ENCODE measurements around the gene TTC21B. TPM values are rescaled to one million over a fixed set of nuclear protein-coding genes. Genes with fewer than 3 reads are reported as not detected.

TTC21B gene
- total and polyA plus RNA-seq, 2 of the 8 experiments (the other 6 are each of a cell fraction or from before 2014, with no cell fraction given), result 6.9 to 20.8 TPM

DNA sequence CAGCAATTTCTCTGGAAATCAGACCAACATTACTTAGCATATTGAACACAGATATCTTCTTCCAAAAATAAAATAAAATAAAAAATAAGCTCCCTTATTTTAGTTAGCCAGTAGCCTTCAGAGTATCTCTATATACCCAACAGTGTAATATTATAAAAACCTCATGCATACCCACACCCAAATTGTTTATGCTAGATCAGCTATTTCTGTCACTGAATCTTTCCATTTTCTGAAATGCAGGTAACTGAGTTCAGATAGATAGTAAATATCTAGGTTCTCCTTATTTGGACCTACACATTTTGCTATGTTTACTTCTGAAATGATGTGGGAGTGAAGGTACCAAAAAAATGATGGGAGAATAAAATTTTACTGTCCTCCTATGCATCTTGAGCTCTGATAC, 39.9 kb downstream of the TTC21B start:
- POLR2A ChIA-PET (ENCODE audit: partially characterized antibody), result interaction anchor here (1.5 kb wide), 1 partner anchor 9 kb away, joined by 3 read pairs; no protein-coding TSS in a partner anchor

More for the DNA sequence above, 39.9 kb downstream of the TTC21B start:
- H3K4me3 ChIP-seq (ENCODE audit: extremely low read depth in 1 of 4, insufficient read depth in 2 of 4, low read depth in 3 of 4, low read length in 4 of 4), result no peak overlapping the region
- no peak overlapping the region for H3K9ac ChIP-seq (replicated peaks in 1 of 4; ENCODE audit: extremely low read depth in 1 of 4, low read depth in 3 of 4, low read length in 3 of 4)
- H4K5ac ChIP-seq (ENCODE audit: insufficient read length, low read depth, low read length), result no peak overlapping the region
- H3K79me2 ChIP-seq (ENCODE audit: control insufficient read depth in 1 of 2, insufficient read depth in 2 of 2, low read length in 2 of 2), result no peaks in the 10 kb centered on the region
- no peak overlapping the region for H2BK120ac ChIP-seq (replicated peaks; ENCODE audit: low read depth, low read length)
- no peak overlapping the region for H4K8ac ChIP-seq (ENCODE audit: extremely low read depth, insufficient read depth, low read length)
- H3K9me3 ChIP-seq (ENCODE audit: insufficient read depth in 2 of 2, low read depth in 1 of 2, low read length in 1 of 2), result no peaks in the 10 kb centered on the region
- H3K56ac ChIP-seq (replicated peaks; ENCODE audit: insufficient read length, low read depth, low read length), result no peak overlapping the region
- H3K27me3 ChIP-seq (replicated peaks in 1 of 4; ENCODE audit: control insufficient read depth in 3 of 4, extremely low read depth in 1 of 4, insufficient read depth in 3 of 4, low read length in 3 of 4), result no peaks in the 10 kb centered on the region
- no peak overlapping the region for H3K18ac ChIP-seq (ENCODE audit: extremely low read depth, low read length)
- H4K91ac ChIP-seq (replicated peaks; ENCODE audit: insufficient read length, low read length), result no peak overlapping the region
- no peak overlapping the region for H3K14ac ChIP-seq (ENCODE audit: insufficient read length)
- H2AK5ac ChIP-seq (ENCODE audit: low read depth, low read length), result no peak overlapping the region
- no peak overlapping the region for H3K4ac ChIP-seq (replicated peaks; ENCODE audit: insufficient read length, low read depth, low read length)
- H3K79me1 ChIP-seq (ENCODE audit: low read depth, low read length), result no peaks in the 10 kb centered on the region
- no peak overlapping the region for H3K27ac ChIP-seq (ENCODE audit: low read depth, low read length)
- H4K20me1 ChIP-seq (replicated peaks in 1 of 2; ENCODE audit: control insufficient read depth in 1 of 2, insufficient read depth in 2 of 2, low read length in 2 of 2), result no peaks in the 10 kb centered on the region
- FAIRE-seq (no peak), DNase-seq (ENCODE audit: low read depth in 1 of 2, low spot score in 2 of 2) (no peak)
- H3K4me1 ChIP-seq (replicated peaks in 1 of 4; ENCODE audit: control insufficient read depth in 3 of 4, insufficient read depth in 4 of 4, low read length in 3 of 4), result no peaks in the 10 kb centered on the region
- no peak overlapping the region for H2BK5ac ChIP-seq (ENCODE audit: low read depth, low read length)
- TF ChIP-seq TBP (IDR thresholded peaks at IDR 0.05; ENCODE audit: low read depth, low read length) (no peak), POU5F1 (IDR thresholded peaks at IDR 0.05; ENCODE audit: low read depth, low read length) (no peak), CBX5 (IDR thresholded peaks at IDR 0.05; ENCODE audit: low read depth, low read length) (no peak), SIRT6 (IDR thresholded peaks at IDR 0.05; ENCODE audit: low read length) (no peak), NRF1 (IDR thresholded peaks at IDR 0.05; ENCODE audit: low read depth, low read length) (no peak), HDAC2 (IDR thresholded peaks at IDR 0.05; ENCODE audit: borderline replicate concordance in 1 of 2, low read depth in 2 of 2, low read length in 2 of 2) (no peak), NANOG (IDR thresholded peaks at IDR 0.05; ENCODE audit: insufficient read depth, low read depth, low read length, poor library complexity, severe bottlenecking) (no peak), YY1 (IDR thresholded peaks at IDR 0.05; ENCODE audit: low read depth, low read length) (no peak)
- H3K23me2 ChIP-seq (ENCODE audit: low read depth, low read length), result no peaks in the 10 kb centered on the region; the same call in 1 of the 2 replicates
- H2AFZ ChIP-seq (ENCODE audit: low read length), result no peak overlapping the region
- H3K23ac ChIP-seq (ENCODE audit: insufficient read length), result no peak overlapping the region
- H3K36me3 ChIP-seq (ENCODE audit: control insufficient read depth in 2 of 4, insufficient read depth in 4 of 4, low read length in 3 of 4), result peaks cover 0 to 43% (median 12%) of the 10 kb centered on the region in 4 experiments; a peak in 5 of 8 replicates
- H3K4me2 ChIP-seq (ENCODE audit: insufficient read depth in 1 of 2, low read depth in 2 of 2, low read length in 2 of 2), result no peak overlapping the region
- H2BK20ac ChIP-seq (ENCODE audit: low read length), result no peak overlapping the region
- CTCF ChIA-PET (ENCODE audit: partially characterized antibody), result no interaction called here
- H2BK15ac ChIP-seq (ENCODE audit: low read length), result no peak overlapping the region
- no peak overlapping the region for H2BK12ac ChIP-seq (ENCODE audit: low read depth, low read length)
